Activated CD4-positive, alpha-beta memory T cell treated with anti-CD3 and anti-CD28 coated beads for 36 hours (primary cell): ENCODE measurements around the gene ZBTB20. TPM values are rescaled to one million over a fixed set of nuclear protein-coding genes. Genes with fewer than 3 reads are reported as not detected.

Source experiments
- CTCF ChIA-PET: fragments of 350-600 bp; sonication (Branson Sonifier 250); formaldehyde crosslinking; loops from one replicate; lab custom pipeline; 2021; ENCODE audit warnings: antibody characterized with exemption, inconsistent platforms; lab: Charles Lee
- POLR2A ChIA-PET: fragments of 350-600 bp; sonication (Branson Sonifier 250); formaldehyde crosslinking; loops from one replicate; lab custom pipeline; 2021; ENCODE audit warnings: antibody characterized with exemption; lab: Charles Lee
- DNase-seq: peaks from one replicate; pipeline ENCODE4 v3.0.0-alpha.2; 2020
- H3K27ac Mint-ChIP-seq: one replicate; pipeline ENCODE4 v1.8.0; 2021; ENCODE audit warnings: mixed read lengths
- H3K27me3 Mint-ChIP-seq: one replicate; pipeline ENCODE4 v1.8.0; 2021; ENCODE audit warnings: mixed read lengths
- H3K36me3 Mint-ChIP-seq: one replicate; pipeline ENCODE4 v1.8.0; 2021; ENCODE audit warnings: mixed read lengths
- H3K4me1 Mint-ChIP-seq: one replicate; pipeline ENCODE4 v1.8.0; 2021; ENCODE audit warnings: low read depth, mixed read lengths
- H3K4me3 Mint-ChIP-seq: one replicate; pipeline ENCODE4 v1.8.0; 2021; ENCODE audit warnings: mild to moderate bottlenecking, mixed read lengths
- H3K9me3 Mint-ChIP-seq: one replicate; pipeline ENCODE4 v1.8.0; 2021; ENCODE audit warnings: mixed read lengths
- intact Hi-C: fragments of 100-400 bp; cut with micrococcal nuclease; formaldehyde crosslinking; loops from one replicate; pipeline ENCODE4 v1.15.1; 2023
- total RNA-seq, 2 experiments: library from RNA; stranded (reverse); gene quantifications; one replicate each; pipeline ENCODE4 v1.2.3, GENCODE V29; 2021

The ZBTB20 gene
- total RNA-seq, 2 experiments from 2014 or later, result 4.4 to 5.4 TPM

DNA sequence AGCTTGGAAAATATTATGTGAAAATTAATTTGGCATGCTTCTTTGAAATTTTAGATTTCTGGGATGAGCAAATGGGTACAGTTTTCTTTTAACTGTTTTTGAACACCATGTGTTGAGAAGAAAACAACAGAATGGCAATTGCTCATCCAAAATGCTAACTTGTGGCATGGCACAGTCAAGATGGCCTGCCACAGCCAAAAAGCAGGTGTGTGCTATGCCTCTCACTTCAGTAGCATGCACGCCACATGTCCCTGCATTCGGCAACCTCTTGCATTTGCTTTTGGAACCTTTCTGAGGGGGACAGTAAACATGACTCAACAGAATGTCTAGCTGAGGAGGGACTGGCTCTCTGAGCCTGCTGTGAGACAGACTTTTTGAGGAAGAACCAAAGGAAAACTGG is 714.8 kb downstream of the ZBTB20 start:
- Mint-ChIP-seq H3K4me3 (no peak overlapping the region), H3K4me1 (no peaks in the 10 kb centered on the region), H3K27ac (no peak overlapping the region), H3K27me3 (no peaks in the 10 kb centered on the region), H3K36me3 (no peaks in the 10 kb centered on the region), H3K9me3 (no peaks in the 10 kb centered on the region)
- DNase-seq, result no peak
- intact Hi-C loops, result no loop called here
- ChIA-PET POLR2A (no interaction called here), CTCF (interaction anchor here (0.6 to 1.4 kb wide), 6 partner anchors 14 to 732 kb away, joined by 3 to 6 read pairs (median 4); no protein-coding TSS in a partner anchor)

DNA sequence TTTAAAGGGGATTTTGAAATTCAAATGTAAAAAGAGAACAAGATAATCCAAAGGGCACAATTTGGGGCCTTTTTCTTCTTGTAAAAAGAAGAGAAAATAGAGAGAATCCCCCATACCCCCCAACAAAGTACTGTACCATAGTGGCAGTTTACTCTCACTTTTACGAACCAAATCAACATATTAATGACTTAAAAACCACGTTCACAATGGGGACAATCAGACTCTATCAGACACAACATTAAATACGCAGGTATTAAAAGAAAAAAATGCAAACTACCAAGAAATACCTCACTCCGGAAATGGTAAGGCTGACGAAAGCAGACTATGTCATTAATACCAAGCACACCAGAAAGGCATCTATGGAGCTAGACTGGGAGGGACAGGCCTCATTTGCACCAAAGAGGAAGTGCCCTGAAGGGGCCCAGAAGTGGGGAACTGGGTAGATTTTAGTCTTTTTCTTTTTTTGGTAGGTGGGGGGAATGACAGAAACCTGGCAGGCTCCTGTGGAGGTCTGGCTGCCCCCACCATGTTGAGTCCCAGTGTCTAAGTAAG is 719.0 kb downstream of the ZBTB20 start:
- no peaks in the 10 kb centered on the region for H3K9me3 Mint-ChIP-seq
- intact Hi-C loops, result no loop called here
- POLR2A ChIA-PET, result no interaction called here
- H3K27ac Mint-ChIP-seq, result no peak overlapping the region
- no peak overlapping the region for H3K4me3 Mint-ChIP-seq
- H3K4me1 Mint-ChIP-seq, result no peaks in the 10 kb centered on the region
- DNase-seq, result no peak
- CTCF ChIA-PET, result interaction anchor here (1.1 kb wide), 1 partner anchor 273 kb away, joined by 3 read pairs; no protein-coding TSS in a partner anchor
- H3K36me3 Mint-ChIP-seq, result no peaks in the 10 kb centered on the region
- H3K27me3 Mint-ChIP-seq, result no peaks in the 10 kb centered on the region

DNA sequence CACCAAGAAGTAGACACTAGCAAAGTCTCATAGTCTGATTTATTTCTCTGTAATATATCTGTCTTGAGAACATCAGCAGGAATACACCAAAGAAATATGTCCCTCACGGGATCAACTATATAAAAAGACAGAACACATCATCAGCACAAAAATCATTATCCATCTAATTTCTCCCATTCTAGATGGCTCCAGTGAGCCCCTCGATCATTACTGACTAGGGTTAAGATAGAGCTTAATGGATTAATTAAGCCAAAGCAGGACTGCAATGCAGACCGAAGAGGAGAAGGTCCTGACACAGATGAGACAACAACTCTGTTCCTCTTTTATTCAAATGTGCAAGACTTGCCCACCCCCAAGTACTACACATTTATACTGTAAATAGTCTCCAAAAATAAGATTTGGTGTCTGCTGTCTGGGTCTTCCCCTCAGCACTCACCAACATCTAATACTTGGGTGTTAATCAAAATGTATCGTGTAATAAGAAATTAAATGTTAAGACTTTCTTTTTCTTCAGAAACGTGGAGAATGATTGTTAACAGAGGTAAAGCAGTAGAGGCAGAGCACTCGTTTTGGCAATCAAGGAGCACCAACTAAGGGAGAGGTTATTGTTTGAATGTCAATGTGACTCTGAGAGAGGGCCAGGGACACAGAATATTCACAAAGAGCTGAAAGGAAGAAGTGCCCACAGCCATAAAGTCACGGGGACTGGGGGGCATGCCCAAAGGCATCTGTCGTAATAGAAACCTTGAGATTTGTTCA is 719.6 kb downstream of the ZBTB20 start:
- no peaks in the 10 kb centered on the region for H3K4me1 Mint-ChIP-seq
- H3K27me3 Mint-ChIP-seq, result no peaks in the 10 kb centered on the region
- no peaks in the 10 kb centered on the region for H3K9me3 Mint-ChIP-seq
- intact Hi-C loops, result no loop called here
- no peaks in the 10 kb centered on the region for H3K36me3 Mint-ChIP-seq
- no peak overlapping the region for H3K4me3 Mint-ChIP-seq
- H3K27ac Mint-ChIP-seq, result no peak overlapping the region
- ChIA-PET CTCF (interaction anchor here (1.1 kb wide), 1 partner anchor 272 kb away, joined by 3 read pairs; no protein-coding TSS in a partner anchor), POLR2A (no interaction called here)
- no peak for DNase-seq

DNA sequence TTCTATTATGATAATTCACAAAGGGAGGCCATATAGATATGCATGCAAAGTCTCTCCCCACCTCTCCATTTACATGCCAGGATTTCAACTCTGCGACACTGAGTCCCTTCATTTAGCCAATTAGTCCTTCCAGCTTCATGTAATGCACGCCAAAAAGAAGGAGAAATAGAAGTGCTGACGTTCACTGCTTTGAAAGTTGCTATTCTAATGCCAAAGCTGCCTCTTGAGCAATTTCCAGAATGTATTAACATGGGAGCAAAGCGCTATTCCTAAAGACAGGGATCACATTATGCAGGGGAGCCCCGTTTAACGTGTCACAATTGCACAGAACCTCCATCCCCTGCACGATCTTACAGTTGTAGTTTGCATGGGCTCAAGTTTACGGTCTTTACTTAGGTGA is 722.8 kb downstream of the ZBTB20 start:
- H3K4me3 Mint-ChIP-seq, result no peak overlapping the region
- H3K9me3 Mint-ChIP-seq, result no peaks in the 10 kb centered on the region
- intact Hi-C loops, result no loop called here
- POLR2A ChIA-PET, result no interaction called here
- H3K27ac Mint-ChIP-seq, result no peak overlapping the region
- CTCF ChIA-PET, result interaction anchor here (0.5 to 7.7 kb wide), 3 partner anchors 10 to 42 kb away, joined by 3 to 125 read pairs (median 3); no protein-coding TSS in a partner anchor
- no peaks in the 10 kb centered on the region for H3K36me3 Mint-ChIP-seq
- no peak for DNase-seq
- H3K27me3 Mint-ChIP-seq, result no peaks in the 10 kb centered on the region
- H3K4me1 Mint-ChIP-seq, result peaks cover 7% of the 10 kb centered on the region

DNA sequence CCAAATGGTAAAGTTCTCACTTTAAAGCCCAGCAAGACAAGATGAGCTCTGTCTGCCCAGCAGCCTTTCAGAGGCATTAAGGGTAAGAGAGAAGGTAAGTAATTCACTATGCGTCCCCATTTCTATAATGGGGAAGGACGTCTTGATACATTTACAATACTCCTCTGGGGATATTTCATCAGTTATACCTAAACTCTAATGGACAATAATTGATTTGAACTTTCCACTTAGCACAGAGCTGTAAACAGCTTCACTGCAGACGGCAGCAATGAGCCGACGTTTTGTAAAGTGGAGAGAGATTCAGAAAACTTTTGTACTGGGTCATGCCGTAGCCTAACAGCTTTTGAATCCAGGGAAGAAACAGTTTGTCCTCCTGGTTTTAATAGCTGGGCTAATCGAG is 725.9 kb downstream of the ZBTB20 start:
- no peaks in the 10 kb centered on the region for H3K9me3 Mint-ChIP-seq
- no peaks in the 10 kb centered on the region for H3K36me3 Mint-ChIP-seq
- CTCF ChIA-PET, result interaction anchor here (0.8 to 7.7 kb wide), 6 partner anchors 12 to 268 kb away, joined by 3 to 125 read pairs (median 45); partner anchors contain the start of gene TIGIT
- POLR2A ChIA-PET, result no interaction called here
- no peak overlapping the region for H3K4me3 Mint-ChIP-seq
- intact Hi-C loops, result no loop called here
- peaks cover 28% of the 10 kb centered on the region for H3K4me1 Mint-ChIP-seq
- no peak for DNase-seq
- H3K27ac Mint-ChIP-seq, result no peak overlapping the region
- no peaks in the 10 kb centered on the region for H3K27me3 Mint-ChIP-seq

DNA sequence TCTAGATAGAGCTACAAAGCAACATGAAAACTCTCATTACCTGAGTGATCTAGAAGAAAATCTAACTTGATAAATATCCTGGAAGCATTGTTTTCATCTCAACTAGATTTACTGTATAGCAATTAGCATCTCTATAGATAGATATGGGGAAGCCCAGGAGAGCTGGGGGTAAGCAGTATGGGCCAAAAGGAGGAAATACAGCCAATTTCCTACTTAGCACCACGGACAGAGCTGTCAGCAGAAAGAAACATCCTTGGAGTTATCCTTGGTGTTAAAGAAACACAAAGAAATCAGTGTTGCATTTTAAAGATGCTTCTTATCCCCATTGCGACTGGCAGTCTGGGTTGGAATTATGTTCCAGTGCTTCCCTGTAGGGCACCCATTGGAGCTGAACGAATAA is 727.0 kb downstream of the ZBTB20 start:
- ChIA-PET CTCF (interaction anchor here (0.6 to 7.7 kb wide), 13 partner anchors 10 to 674 kb away, joined by 3 to 125 read pairs (median 7); partner anchors contain the start of genes NAA50 and TIGIT), POLR2A (no interaction called here)
- intact Hi-C loops, result no loop called here
- no peak overlapping the region for H3K4me3 Mint-ChIP-seq
- DNase-seq, result no peak
- H3K27ac Mint-ChIP-seq, result no peak overlapping the region
- H3K9me3 Mint-ChIP-seq, result no peaks in the 10 kb centered on the region
- H3K4me1 Mint-ChIP-seq, result peaks cover 28% of the 10 kb centered on the region
- no peaks in the 10 kb centered on the region for H3K36me3 Mint-ChIP-seq
- no peaks in the 10 kb centered on the region for H3K27me3 Mint-ChIP-seq

DNA sequence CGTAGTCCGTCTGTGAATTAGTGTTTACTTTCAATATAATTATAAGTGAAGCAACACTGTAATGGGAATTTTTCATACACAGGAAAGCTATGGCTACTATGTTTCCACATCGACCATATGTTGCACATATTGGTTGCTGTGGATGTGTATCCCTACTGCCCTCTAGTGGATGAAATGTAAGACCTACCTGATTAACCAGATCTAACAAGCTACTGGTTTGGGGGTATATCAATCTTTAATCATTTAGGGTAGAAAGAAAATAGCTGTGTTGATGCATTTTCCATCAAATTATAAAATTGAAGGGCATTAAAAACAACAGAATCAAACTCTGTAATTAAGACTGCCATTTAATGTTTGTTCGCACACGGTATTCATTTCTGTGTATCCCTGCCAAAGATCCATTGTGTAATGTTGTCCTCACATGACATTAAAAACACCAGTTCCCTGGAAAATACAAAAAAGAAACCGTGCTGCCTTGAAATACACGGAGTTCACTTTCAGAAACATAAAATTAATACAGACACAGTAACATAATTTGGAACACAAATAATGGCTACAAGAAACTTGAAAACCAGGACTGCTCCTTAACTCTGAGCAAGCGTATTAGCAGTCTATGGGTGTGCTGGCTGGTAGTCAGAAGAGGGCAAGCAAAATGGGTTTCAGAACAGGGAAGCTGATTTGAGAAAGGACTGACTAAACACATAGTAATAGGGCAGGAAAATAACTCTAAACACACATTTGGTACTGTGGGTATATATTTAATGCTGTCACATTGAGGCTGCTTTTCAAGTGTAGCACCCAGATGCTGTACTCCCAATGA is 728.2 kb downstream of the ZBTB20 start:
- Mint-ChIP-seq H3K4me3 (peak overlapping the region; percentile 54), H3K9me3 (no peaks in the 10 kb centered on the region), H3K36me3 (no peaks in the 10 kb centered on the region), H3K27ac (peak overlapping the region; percentile 61), H3K27me3 (no peaks in the 10 kb centered on the region), H3K4me1 (peaks cover 28% of the 10 kb centered on the region)
- ChIA-PET CTCF (interaction anchor here (0.5 to 7.7 kb wide), 46 partner anchors 9 to 674 kb away, joined by 3 to 125 read pairs (median 6); partner anchors contain the start of genes ATP6V1A and TIGIT), POLR2A (interaction anchor here (1.2 kb wide), 2 partner anchors 128 to 168 kb away, joined by 3 to 6 read pairs; no protein-coding TSS in a partner anchor)
- DNase-seq, result no peak
- intact Hi-C loops, result loop anchor here (1.0 to 10.0 kb wide), 11 partner anchors 26 to 674 kb away; partner anchors contain the start of genes ATP6V1A and NAA50

DNA sequence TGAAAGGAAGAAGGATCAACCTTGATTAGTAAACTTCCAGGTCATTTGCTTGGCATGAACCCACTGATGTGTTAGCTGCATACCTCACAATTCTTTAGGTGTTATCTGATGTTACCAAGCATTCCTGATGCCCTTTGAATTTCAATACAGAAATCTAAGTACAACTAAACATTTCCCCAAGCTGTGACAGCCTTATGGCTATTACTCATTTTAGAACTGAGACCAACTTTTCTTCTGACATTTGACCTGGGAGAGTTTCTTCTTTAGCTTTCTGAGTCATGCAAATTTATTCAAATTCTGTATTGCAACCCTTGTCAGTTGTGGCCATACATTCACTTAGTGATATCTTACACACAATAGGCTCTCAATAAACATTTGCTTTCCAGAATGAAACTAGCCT is 729.0 kb downstream of the ZBTB20 start:
- no peak for DNase-seq
- Mint-ChIP-seq H3K9me3 (no peaks in the 10 kb centered on the region), H3K4me1 (peaks cover 31% of the 10 kb centered on the region), H3K36me3 (no peaks in the 10 kb centered on the region), H3K27ac (peak overlapping the region; percentile 61), H3K4me3 (peak overlapping the region; percentile 54), H3K27me3 (no peaks in the 10 kb centered on the region)
- POLR2A ChIA-PET, result interaction anchor here (1.2 kb wide), 2 partner anchors 127 to 167 kb away, joined by 3 to 6 read pairs; no protein-coding TSS in a partner anchor
- CTCF ChIA-PET, result interaction anchor here (0.8 to 7.7 kb wide), 36 partner anchors 9 to 673 kb away, joined by 3 to 125 read pairs (median 6); partner anchors contain the start of gene TIGIT
- intact Hi-C loops, result loop anchor here (1.0 to 10.0 kb wide), 11 partner anchors 25 to 673 kb away; partner anchors contain the start of genes ATP6V1A and NAA50

DNA sequence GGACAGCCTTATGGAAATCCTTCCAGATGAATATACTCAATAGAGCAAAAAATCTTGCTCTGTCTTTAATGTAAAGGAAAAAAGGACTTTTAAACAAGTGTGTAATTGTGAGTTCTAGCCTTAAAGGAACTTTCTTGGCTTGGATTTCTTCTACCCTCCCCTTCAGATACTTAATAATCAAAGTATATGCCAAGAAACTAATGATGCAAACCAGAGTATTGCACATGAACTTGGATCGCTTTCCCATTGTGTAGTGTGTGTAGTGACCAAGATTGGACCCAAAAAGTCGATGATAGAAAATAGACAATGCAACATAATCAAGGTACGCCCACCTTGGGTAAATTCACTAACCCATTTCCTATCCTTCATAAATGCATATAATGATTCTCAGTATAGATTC is 729.4 kb downstream of the ZBTB20 start:
- Mint-ChIP-seq H3K9me3 (no peaks in the 10 kb centered on the region), H3K4me1 (peaks cover 34% of the 10 kb centered on the region), H3K36me3 (no peaks in the 10 kb centered on the region), H3K27me3 (no peaks in the 10 kb centered on the region), H3K27ac (peak overlapping the region; percentile 25), H3K4me3 (no peak overlapping the region)
- no peak for DNase-seq
- CTCF ChIA-PET, result interaction anchor here (0.8 to 7.7 kb wide), 21 partner anchors 8 to 672 kb away, joined by 3 to 125 read pairs (median 9); partner anchors contain the start of gene TIGIT
- POLR2A ChIA-PET, result interaction anchor here (1.2 kb wide), 1 partner anchor 167 kb away, joined by 3 read pairs; no protein-coding TSS in a partner anchor
- intact Hi-C loops, result loop anchor here (1.0 to 10.0 kb wide), 11 partner anchors 25 to 673 kb away; partner anchors contain the start of genes ATP6V1A and NAA50

DNA sequence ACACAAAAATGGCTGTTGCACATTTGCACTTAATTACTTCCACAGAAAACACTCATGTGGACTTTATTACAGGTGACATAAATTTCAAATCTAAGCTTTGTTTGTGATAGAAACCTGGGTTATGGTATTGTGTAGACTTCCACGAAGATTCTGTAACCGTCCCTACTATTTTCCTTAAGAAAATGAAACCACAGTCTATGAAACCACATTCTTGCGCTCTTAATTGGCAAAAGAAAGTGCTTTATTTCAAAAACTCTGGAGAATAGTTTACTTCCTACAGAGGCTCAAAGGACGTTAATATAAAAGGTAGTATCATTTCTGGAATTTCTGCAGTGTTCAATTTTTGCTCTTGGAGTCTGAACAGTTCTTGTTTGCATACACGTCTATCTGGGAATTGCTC is 729.8 kb downstream of the ZBTB20 start:
- ChIA-PET CTCF (interaction anchor here (0.9 to 3.7 kb wide), 7 partner anchors 12 to 260 kb away, joined by 3 to 27 read pairs (median 10); no protein-coding TSS in a partner anchor), POLR2A (no interaction called here)
- DNase-seq, result no peak
- no peaks in the 10 kb centered on the region for H3K9me3 Mint-ChIP-seq
- H3K4me1 Mint-ChIP-seq, result peaks cover 37% of the 10 kb centered on the region
- H3K4me3 Mint-ChIP-seq, result no peak overlapping the region
- intact Hi-C loops, result loop anchor here (10.0 kb wide), 1 partner anchor 672 kb away; the partner anchor contains the start of genes ATP6V1A and NAA50
- H3K36me3 Mint-ChIP-seq, result no peaks in the 10 kb centered on the region
- no peaks in the 10 kb centered on the region for H3K27me3 Mint-ChIP-seq
- H3K27ac Mint-ChIP-seq, result no peak overlapping the region
